GM12872 (cell line): Measurements from ENCODE around the gene SFSWAP.

ENCODE experiments used
- CTCF ChIP-seq: IDR thresholded peaks from 3 replicates; pipeline ENCODE4 v1.5.1; 2011; ENCODE audit warnings: low read depth, mild to moderate bottlenecking, low read length, moderate library complexity; ENCODE audit not compliant: insufficient read depth

SFSWAP gene

GRCh38 chr12:131836714-131837397, 126.0 kb downstream of the SFSWAP start:
- no peak for TF ChIP-seq CTCF

GRCh38 chr12:131840643-131841416, 129.9 kb downstream of the SFSWAP start:
- TF ChIP-seq CTCF = no peak

- TF ChIP-seq CTCF = no peak
These were observed 130.7 kb downstream of the SFSWAP start for GRCh38 chr12:131841547-131841946.

GRCh38 chr12:131842169-131842568, 131.3 kb downstream of the SFSWAP start:
- no peak for TF ChIP-seq CTCF

- TF ChIP-seq CTCF = no peak
These were observed 132.6 kb downstream of the SFSWAP start for GRCh38 chr12:131843527-131843926.

GRCh38 chr12:131844140-131844539, 133.2 kb downstream of the SFSWAP start:
- no peak for TF ChIP-seq CTCF

GRCh38 chr12:131844656-131845055, 133.8 kb downstream of the SFSWAP start:
- TF ChIP-seq CTCF = no peak
